GM23338 (cell line): ENCODE measurements around the gene SEPTIN3. TPM values are rescaled to one million over a fixed set of nuclear protein-coding genes. Genes with fewer than 3 reads are reported as not detected.

ENCODE experiments used
- ATAC-seq: fragments of 200-7000 bp; cut with Tn5 transposase; 3 replicates; pipeline ENCODE4 v1.9.1; 2020
- DNase-seq: peaks from one replicate; pipeline ENCODE4 v3.0.0-alpha.2; 2015; ENCODE audit warnings: low spot score
- H2AFZ ChIP-seq: fragments of 200-600 bp; sonication (generic); 2 replicates; pipeline ENCODE4 v1.8.0; 2016; ENCODE audit warnings: antibody characterized with exemption, mild to moderate bottlenecking, moderate library complexity
- H3F3A ChIP-seq: fragments of 200-600 bp; sonication (generic); replicated peaks from 2 replicates; pipeline ENCODE4 v1.8.0; 2017; ENCODE audit warnings: antibody characterized with exemption, mixed run types, low read depth
- H3K27ac ChIP-seq: fragments of 200-600 bp; sonication (generic); 2 replicates; pipeline ENCODE4 v1.6.1; 2016; ENCODE audit warnings: low read depth
- H3K27me3 ChIP-seq: fragments of 200-600 bp; sonication (generic); 2 replicates; pipeline ENCODE4 v1.8.0; 2016; ENCODE audit warnings: mild to moderate bottlenecking, mixed run types, moderate library complexity; ENCODE audit not compliant: insufficient read depth
- H3K36me3 ChIP-seq: fragments of 200-600 bp; sonication (generic); 2 replicates; pipeline ENCODE4 v1.8.0; 2016; ENCODE audit warnings: mild to moderate bottlenecking; ENCODE audit not compliant: insufficient read depth
- H3K4me1 ChIP-seq: fragments of 200-600 bp; sonication (generic); 2 replicates; pipeline ENCODE4 v1.8.0; 2016; ENCODE audit warnings: mild to moderate bottlenecking, moderate library complexity; ENCODE audit not compliant: insufficient read depth
- H3K4me2 ChIP-seq: fragments of 200-600 bp; sonication (generic); 2 replicates; pipeline ENCODE4 v1.7.1; 2017; ENCODE audit warnings: mixed run types
- H3K4me3 ChIP-seq: fragments of 200-600 bp; sonication (generic); 2 replicates; pipeline ENCODE4 v1.6.1; 2016; ENCODE audit warnings: mixed run types
- H3K79me2 ChIP-seq: fragments of 200-600 bp; sonication (generic); replicated peaks from 2 replicates; pipeline ENCODE4 v1.8.0; 2017; ENCODE audit warnings: mild to moderate bottlenecking; ENCODE audit not compliant: insufficient read depth
- H3K9me2 ChIP-seq: fragments of 200-600 bp; sonication (generic); 2 replicates; pipeline ENCODE4 v1.8.0; 2017; ENCODE audit not compliant: insufficient read depth
- H4K20me1 ChIP-seq: fragments of 200-600 bp; sonication (generic); replicated peaks from 2 replicates; pipeline ENCODE4 v1.8.0; 2017; ENCODE audit warnings: mild to moderate bottlenecking; ENCODE audit not compliant: insufficient read depth
- H3K27ac Mint-ChIP-seq: 2 replicates; pipeline ENCODE4 v1.8.0; 2020; ENCODE audit warnings: inconsistent platforms, mild to moderate bottlenecking, moderate library complexity, mixed read lengths
- H3K27me3 Mint-ChIP-seq: 3 replicates; pipeline ENCODE4 v1.8.0; 2022; ENCODE audit warnings: low read depth, mild to moderate bottlenecking, moderate library complexity, mixed read lengths, inconsistent platforms; ENCODE audit not compliant: insufficient read depth, poor library complexity
- H3K36me3 Mint-ChIP-seq: 3 replicates; pipeline ENCODE4 v1.8.0; 2021; ENCODE audit warnings: low read depth, mild to moderate bottlenecking, inconsistent platforms, moderate library complexity, mixed read lengths
- H3K4me1 Mint-ChIP-seq: 3 replicates; pipeline ENCODE4 v1.8.0; 2020; ENCODE audit warnings: mild to moderate bottlenecking, inconsistent platforms, mixed read lengths
- H3K4me3 Mint-ChIP-seq: 3 replicates; pipeline ENCODE4 v1.8.0; 2021; ENCODE audit warnings: moderate library complexity, mild to moderate bottlenecking, inconsistent platforms, mixed read lengths
- H3K9me3 Mint-ChIP-seq: 3 replicates; pipeline ENCODE4 v1.8.0; 2020; ENCODE audit warnings: moderate library complexity, mild to moderate bottlenecking, inconsistent platforms, mixed read lengths
- EZH2 ChIP-seq: fragments of 200-600 bp; sonication (generic); IDR thresholded peaks from one replicate; pipeline ENCODE4 v1.8.0; 2017; ENCODE audit warnings: antibody characterized with exemption, mild to moderate bottlenecking, low read depth; ENCODE audit not compliant: unreplicated experiment
- EZH2phosphoT487 ChIP-seq: fragments of 200-600 bp; sonication (generic); IDR thresholded peaks from one replicate; pipeline ENCODE4 v1.8.1; 2018; ENCODE audit warnings: antibody characterized with exemption; ENCODE audit not compliant: unreplicated experiment
- JUNB ChIP-seq: IDR thresholded peaks from one replicate; pipeline ENCODE4 v1.6.1; 2016; ENCODE audit warnings: antibody characterized with exemption; ENCODE audit not compliant: unreplicated experiment
- NANOG ChIP-seq: IDR thresholded peaks from 2 replicates; pipeline ENCODE4 v1.6.1; 2016; ENCODE audit warnings: antibody characterized with exemption, borderline replicate concordance
- POLR2AphosphoS5 ChIP-seq: IDR thresholded peaks from 2 replicates; pipeline ENCODE4 v1.6.1; 2016; ENCODE audit warnings: antibody characterized with exemption, low read depth
- REST ChIP-seq: IDR thresholded peaks from one replicate; pipeline ENCODE4 v1.6.1; 2018; ENCODE audit warnings: antibody characterized with exemption; ENCODE audit not compliant: unreplicated experiment
- STAT1 ChIP-seq: IDR thresholded peaks from one replicate; pipeline ENCODE4 v1.6.1; 2016; ENCODE audit warnings: antibody characterized with exemption; ENCODE audit not compliant: unreplicated experiment
- ZNF114 ChIP-seq: fragments of 250-450 bp; sonication (Bioruptor Pico); IDR thresholded peaks from 2 replicates; pipeline ENCODE4 v1.5.0; 2020; ENCODE audit warnings: mild to moderate bottlenecking, moderate library complexity
- ZNF331 ChIP-seq: fragments of 250-450 bp; sonication (Bioruptor Pico); IDR thresholded peaks from 2 replicates; pipeline ENCODE4 v1.5.0; 2020; ENCODE audit warnings: low read depth, mild to moderate bottlenecking, moderate library complexity
- ZNF462 ChIP-seq: fragments of 250-450 bp; sonication (Bioruptor Pico); IDR thresholded peaks from 2 replicates; pipeline ENCODE4 v1.5.0; 2020; ENCODE audit warnings: mild to moderate bottlenecking, moderate library complexity
- polyA plus RNA-seq: library from polyadenylated mRNA; unstranded; fragments of >200 nt; fragmentation: Nextera tagmentation; extraction: Ambion mirVana; gene quantifications from 2 replicates; pipeline ENCODE4 v1.2.1, GENCODE V29; 2016
- total RNA-seq: library from RNA; depleted of rRNA; stranded (reverse); fragments of >200 nt; shearing (Covaris generic); gene quantifications from 2 replicates; pipeline ENCODE4 v1.2.3, GENCODE V29; 2014

SEPTIN3 gene
- total and polyA plus RNA-seq, 2 experiments from 2014 or later, result 16.4 to 28.4 TPM

- TF ChIP-seq ZNF462 (no peak), ZNF331 (CRISPR knock-in tag) (no peak)
Measured at GRCh38 chr22:41920271-41920976, 48.8 kb upstream of the SEPTIN3 start (continued).

- Histone ChIP-seq H3K27ac (no peak overlapping the region), H3K79me2 (no peaks in the 10 kb centered on the region), H3K36me3 (no peaks in the 10 kb centered on the region), H3K4me1 (peaks cover 15% of the 10 kb centered on the region; the same call in 1 of the 2 replicates), H3K9me2 (no peaks in the 10 kb centered on the region), H3K4me3 (no peak overlapping the region), H3K27me3 (peaks cover 89% of the 10 kb centered on the region), H3K4me2 (no peak overlapping the region), H2AFZ (no peak overlapping the region), H4K20me1 (peaks cover 3% of the 10 kb centered on the region; the same call in 1 of the 2 replicates), H3F3A (0 out of 2 replicates have a peak, but pooled peaks cover 4% of the 10 kb centered on the region)
- no peaks in the 10 kb centered on the region; the same call in 2 of the 3 replicates for H3K9me3 Mint-ChIP-seq
- no peak for TF ChIP-seq ZNF114 (CRISPR knock-in tag)
- TF ChIP-seq EZH2, result no peak
- TF ChIP-seq REST, result no peak
- TF ChIP-seq JUNB, result no peak
- TF ChIP-seq EZH2phosphoT487, result no peak
- TF ChIP-seq NANOG, result no peak
- no peak for TF ChIP-seq POLR2AphosphoS5
- no peak for TF ChIP-seq STAT1
- H3K27me3 Mint-ChIP-seq, result peaks cover 72% of the 10 kb centered on the region
- DNase-seq (no peak), ATAC-seq (no peak)
- H3K27ac Mint-ChIP-seq, result no peak overlapping the region
- H3K36me3 Mint-ChIP-seq, result no peaks in the 10 kb centered on the region
- H3K4me3 Mint-ChIP-seq, result no peak overlapping the region
- H3K4me1 Mint-ChIP-seq, result peaks cover 3% of the 10 kb centered on the region
Measured at GRCh38 chr22:41922328-41922727, 46.9 kb upstream of the SEPTIN3 start.
